DOHH2 (cell line): ENCODE results near the gene GFRA4.

Experiments used
- H3F3A ChIP-seq: fragments of 200-600 bp; sonication (generic), shearing (Covaris generic); 2 replicates; pipeline ENCODE4 v1.6.0; 2016; ENCODE audit warnings: antibody characterized with exemption, mild to moderate bottlenecking; ENCODE audit not compliant: control insufficient read depth, insufficient read depth
- H3K27ac ChIP-seq: fragments of 200-600 bp; sonication (generic); 2 replicates; pipeline ENCODE4 v1.5.1; 2014; ENCODE audit warnings: low read depth, mild to moderate bottlenecking, low read length, moderate library complexity
- H3K27me3 ChIP-seq: fragments of 200-600 bp; sonication (generic); 2 replicates; pipeline ENCODE4 v1.6.1; 2014; ENCODE audit warnings: mild to moderate bottlenecking, low read length, mixed read lengths; ENCODE audit not compliant: control insufficient read depth
- H3K36me3 ChIP-seq: fragments of 200-600 bp; sonication (generic); 2 replicates; pipeline ENCODE4 v1.6.1; 2014; ENCODE audit warnings: mild to moderate bottlenecking, low read length, moderate library complexity, mixed read lengths; ENCODE audit not compliant: control insufficient read depth
- H3K4me1 ChIP-seq: fragments of 200-600 bp; sonication (generic); 2 replicates; pipeline ENCODE4 v1.6.1; 2014; ENCODE audit warnings: mild to moderate bottlenecking, low read length, mixed read lengths; ENCODE audit not compliant: control insufficient read depth
- H3K4me2 ChIP-seq: fragments of 200-600 bp; sonication (generic); 2 replicates; pipeline ENCODE4 v1.6.0; 2014; ENCODE audit warnings: mild to moderate bottlenecking, low read length, moderate library complexity
- H3K4me3 ChIP-seq: fragments of 200-600 bp; sonication (generic); 2 replicates; pipeline ENCODE4 v1.5.1; 2014; ENCODE audit warnings: mild to moderate bottlenecking, low read length, mixed read lengths
- H3K79me2 ChIP-seq: fragments of 200-600 bp; sonication (generic); 2 replicates; pipeline ENCODE4 v1.6.1; 2014; ENCODE audit warnings: mild to moderate bottlenecking, low read length, mixed read lengths; ENCODE audit not compliant: control insufficient read depth
- H3K9me2 ChIP-seq: fragments of 200-600 bp; sonication (generic); replicated peaks from 2 replicates; pipeline ENCODE4 v1.6.1; 2014; ENCODE audit warnings: mild to moderate bottlenecking, low read length, mixed read lengths; ENCODE audit not compliant: control insufficient read depth
- H3K9me3 ChIP-seq: fragments of 200-600 bp; sonication (generic); 2 replicates; pipeline ENCODE4 v1.6.1; 2014; ENCODE audit warnings: antibody characterized with exemption, low read length, mixed read lengths; ENCODE audit not compliant: control insufficient read depth, insufficient read depth
- H4K20me1 ChIP-seq: fragments of 200-600 bp; sonication (generic); 2 replicates; pipeline ENCODE4 v1.6.0; 2014; ENCODE audit warnings: low read depth, mild to moderate bottlenecking, antibody characterized with exemption, low read length, moderate library complexity; ENCODE audit not compliant: control insufficient read depth, insufficient read depth
- EZH2phosphoT487 ChIP-seq: fragments of 200-600 bp; sonication (generic); IDR thresholded peaks from 2 replicates; pipeline ENCODE4 v1.6.1; 2017; ENCODE audit warnings: borderline replicate concordance, mild to moderate bottlenecking, antibody characterized with exemption, low read length, moderate library complexity, mixed read lengths
- TF ChIP-seq, protein P1 (sequence below): fragments of 200-600 bp; sonication (generic); IDR thresholded peaks from one replicate; pipeline ENCODE4 v1.5.1; 2014; ENCODE audit warnings: antibody characterized with exemption, mild to moderate bottlenecking, low read depth, low read length; ENCODE audit not compliant: poor library complexity, severe bottlenecking

GFRA4 gene

DNA sequence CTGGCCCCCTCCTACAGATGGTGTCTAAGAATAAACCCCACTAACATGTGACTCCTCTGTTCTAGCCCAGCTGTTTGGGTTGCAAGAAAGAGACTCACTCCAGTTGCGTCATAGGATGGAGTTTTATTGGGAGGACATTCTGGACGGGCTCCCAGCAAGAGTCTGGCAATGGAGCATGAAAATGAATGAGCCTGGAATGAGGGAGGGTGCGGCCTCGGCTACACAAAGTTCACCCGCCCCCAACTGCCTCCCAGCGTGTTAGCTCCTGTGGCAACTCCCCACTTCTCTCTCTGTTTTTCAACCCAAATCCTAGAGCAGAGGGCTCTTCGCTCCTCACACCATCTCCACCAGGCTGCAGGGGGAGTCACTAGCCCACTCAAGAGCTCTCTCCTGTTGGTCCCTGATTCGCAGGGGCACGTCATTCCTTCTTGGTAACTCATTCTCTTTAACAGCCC lies 23.7 kb upstream of the GFRA4 start:
- no peak overlapping the region for H3K27ac ChIP-seq
- H3K4me1 ChIP-seq: no peaks in the 10 kb centered on the region
- H3K4me2 ChIP-seq: no peak overlapping the region
- no peaks in the 10 kb centered on the region for H3F3A ChIP-seq
- no peak overlapping the region for H3K4me3 ChIP-seq
- no peaks in the 10 kb centered on the region for H3K36me3 ChIP-seq
- H3K9me2 ChIP-seq: no peaks in the 10 kb centered on the region
- TF ChIP-seq, protein P1, sequence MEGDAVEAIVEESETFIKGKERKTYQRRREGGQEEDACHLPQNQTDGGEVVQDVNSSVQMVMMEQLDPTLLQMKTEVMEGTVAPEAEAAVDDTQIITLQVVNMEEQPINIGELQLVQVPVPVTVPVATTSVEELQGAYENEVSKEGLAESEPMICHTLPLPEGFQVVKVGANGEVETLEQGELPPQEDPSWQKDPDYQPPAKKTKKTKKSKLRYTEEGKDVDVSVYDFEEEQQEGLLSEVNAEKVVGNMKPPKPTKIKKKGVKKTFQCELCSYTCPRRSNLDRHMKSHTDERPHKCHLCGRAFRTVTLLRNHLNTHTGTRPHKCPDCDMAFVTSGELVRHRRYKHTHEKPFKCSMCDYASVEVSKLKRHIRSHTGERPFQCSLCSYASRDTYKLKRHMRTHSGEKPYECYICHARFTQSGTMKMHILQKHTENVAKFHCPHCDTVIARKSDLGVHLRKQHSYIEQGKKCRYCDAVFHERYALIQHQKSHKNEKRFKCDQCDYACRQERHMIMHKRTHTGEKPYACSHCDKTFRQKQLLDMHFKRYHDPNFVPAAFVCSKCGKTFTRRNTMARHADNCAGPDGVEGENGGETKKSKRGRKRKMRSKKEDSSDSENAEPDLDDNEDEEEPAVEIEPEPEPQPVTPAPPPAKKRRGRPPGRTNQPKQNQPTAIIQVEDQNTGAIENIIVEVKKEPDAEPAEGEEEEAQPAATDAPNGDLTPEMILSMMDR: no peak
- TF ChIP-seq EZH2phosphoT487: no peak
- no peaks in the 10 kb centered on the region for H3K9me3 ChIP-seq
- no peaks in the 10 kb centered on the region for H3K27me3 ChIP-seq
- no peaks in the 10 kb centered on the region for H3K79me2 ChIP-seq
- H4K20me1 ChIP-seq: no peaks in the 10 kb centered on the region

DNA sequence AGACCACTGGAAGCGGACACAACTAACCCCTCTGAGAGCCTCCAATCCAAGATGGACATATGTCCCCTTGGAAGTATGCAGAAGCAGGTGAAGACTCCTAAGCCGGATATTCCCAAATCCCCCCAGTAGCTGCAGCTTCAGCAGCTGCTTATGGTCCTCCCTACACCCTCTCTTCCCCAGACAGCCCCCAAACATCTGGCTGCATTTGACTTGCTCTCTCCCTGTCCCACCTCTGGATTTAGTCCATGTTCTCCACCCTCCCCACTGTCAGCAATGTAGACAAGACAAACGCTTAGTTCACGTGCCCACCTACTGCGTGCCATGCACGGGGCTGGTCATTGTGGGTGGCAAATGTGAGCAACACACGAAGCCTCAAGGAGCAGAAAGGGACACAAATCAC lies 23.2 kb upstream of the GFRA4 start:
- H3K79me2 ChIP-seq: no peaks in the 10 kb centered on the region
- no peak overlapping the region for H3K4me2 ChIP-seq
- H3K4me3 ChIP-seq: no peak overlapping the region
- H3K4me1 ChIP-seq: no peaks in the 10 kb centered on the region
- H3K27ac ChIP-seq: no peak overlapping the region
- H3K9me2 ChIP-seq: no peaks in the 10 kb centered on the region
- no peak for TF ChIP-seq EZH2phosphoT487
- TF ChIP-seq, protein P1: no peak
- H3K9me3 ChIP-seq: no peaks in the 10 kb centered on the region
- H3K27me3 ChIP-seq: no peaks in the 10 kb centered on the region
- no peaks in the 10 kb centered on the region for H4K20me1 ChIP-seq
- H3K36me3 ChIP-seq: no peaks in the 10 kb centered on the region
- H3F3A ChIP-seq: no peaks in the 10 kb centered on the region

DNA sequence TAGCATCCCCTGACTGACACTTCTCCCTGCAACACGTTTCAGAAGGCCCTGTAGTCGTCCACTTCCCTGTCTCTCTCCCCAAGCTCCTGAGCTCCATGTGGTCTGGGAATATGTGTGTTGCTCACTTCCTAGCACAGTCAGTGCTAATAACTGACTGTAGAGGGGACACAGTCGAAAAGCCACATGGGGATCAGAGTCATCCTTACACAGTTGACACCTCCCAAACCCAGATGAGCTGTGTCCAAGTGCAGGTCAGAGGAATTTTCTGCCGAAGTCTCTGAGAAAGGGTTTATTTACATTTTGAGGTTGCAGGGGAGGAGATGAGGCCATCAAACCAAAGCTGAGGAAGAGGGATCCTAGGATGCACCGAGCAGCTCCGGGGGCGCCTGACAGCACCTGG lies 22.1 kb upstream of the GFRA4 start:
- Histone ChIP-seq H3K36me3 (no peaks in the 10 kb centered on the region), H3K27me3 (no peaks in the 10 kb centered on the region), H3K9me2 (no peaks in the 10 kb centered on the region), H3K4me2 (no peak overlapping the region), H3K79me2 (no peaks in the 10 kb centered on the region), H3K27ac (no peak overlapping the region), H3K4me3 (no peak overlapping the region), H3K9me3 (no peaks in the 10 kb centered on the region), H3K4me1 (no peaks in the 10 kb centered on the region), H3F3A (no peaks in the 10 kb centered on the region), H4K20me1 (no peaks in the 10 kb centered on the region)
- TF ChIP-seq, protein P1: no peak
- TF ChIP-seq EZH2phosphoT487: no peak
